Measurements from ENCODE around the gene CCDC121.

Gene CCDC121

GRCh38 chr2:27581417-27582128 lies 47.2 kb downstream of the CCDC121 start:
- no peak for DNase-seq

All from hematopoietic multipotent progenitor cell treated with erythropoietin and hydrocortisone succinate and interleukin-3 and kit ligand, for 6 days (in vitro differentiated cells).